OCI-LY1 (cell line): ENCODE results near the gene PRF1.
"Not testable (repeated sequence)": the region's sequence is repeated elsewhere in the genome, so short reads cannot be mapped to it uniquely, and the experiment has no call there.

Experiments used
- H2AFZ ChIP-seq: fragments of 200-600 bp; sonication (generic), shearing (Covaris generic); 2 replicates; pipeline ENCODE4 v1.6.0; 2014; ENCODE audit warnings: antibody characterized with exemption, mild to moderate bottlenecking, low read length
- H3F3A ChIP-seq: fragments of 200-600 bp; sonication (generic), shearing (Covaris generic); 2 replicates; pipeline ENCODE4 v1.6.0; 2014; ENCODE audit warnings: mild to moderate bottlenecking, antibody characterized with exemption, low read length, moderate library complexity; ENCODE audit not compliant: insufficient read depth
- H3K27ac ChIP-seq: fragments of 200-600 bp; sonication (generic); 2 replicates; pipeline ENCODE4 v1.5.1; 2014; ENCODE audit warnings: low read length, mixed run types, mild to moderate bottlenecking, low read depth; ENCODE audit not compliant: poor library complexity, severe bottlenecking
- H3K27me3 ChIP-seq: fragments of 200-600 bp; sonication (generic); 2 replicates; pipeline ENCODE4 v1.6.0; 2014; ENCODE audit warnings: antibody characterized with exemption, mild to moderate bottlenecking, low read length, moderate library complexity; ENCODE audit not compliant: insufficient read depth
- H3K36me3 ChIP-seq: fragments of 200-600 bp; sonication (generic); 2 replicates; pipeline ENCODE4 v1.6.1; 2014; ENCODE audit warnings: mild to moderate bottlenecking, antibody characterized with exemption, low read length, moderate library complexity, mixed read lengths; ENCODE audit not compliant: insufficient read depth
- H3K4me1 ChIP-seq: fragments of 200-600 bp; sonication (generic); 2 replicates; pipeline ENCODE4 v1.5.1; 2014; ENCODE audit warnings: mild to moderate bottlenecking, low read length, moderate library complexity; ENCODE audit not compliant: insufficient read depth, severe bottlenecking
- H3K4me2 ChIP-seq: fragments of 200-600 bp; sonication (generic), shearing (Covaris generic); 2 replicates; pipeline ENCODE4 v1.6.1; 2014; ENCODE audit warnings: low read length
- H3K4me3 ChIP-seq: fragments of 200-600 bp; sonication (generic); 2 replicates; pipeline ENCODE4 v1.5.1; 2014; ENCODE audit warnings: low read length, low read depth, mild to moderate bottlenecking, mixed read lengths; ENCODE audit not compliant: poor library complexity, severe bottlenecking
- H3K79me2 ChIP-seq: fragments of 200-600 bp; shearing (Covaris generic); 2 replicates; pipeline ENCODE4 v1.6.1; 2016; ENCODE audit warnings: mixed run types, low read length, mixed read lengths; ENCODE audit not compliant: insufficient read depth
- H3K9ac ChIP-seq: fragments of 200-600 bp; sonication (generic), shearing (Covaris generic); 2 replicates; pipeline ENCODE4 v1.6.1; 2014; ENCODE audit warnings: mild to moderate bottlenecking, low read length, mixed read lengths
- H3K9me2 ChIP-seq: fragments of 200-600 bp; sonication (generic), shearing (Covaris generic); 2 replicates; pipeline ENCODE4 v1.6.1; 2014; ENCODE audit warnings: low read depth, mild to moderate bottlenecking, low read length, mixed read lengths
- H3K9me3 ChIP-seq: fragments of 200-600 bp; shearing (Covaris generic); 2 replicates; pipeline ENCODE4 v1.6.1; 2014; ENCODE audit warnings: low read length, mixed read lengths
- H4K20me1 ChIP-seq: fragments of 200-600 bp; sonication (generic), shearing (Covaris generic); 2 replicates; pipeline ENCODE4 v1.6.0; 2016; ENCODE audit warnings: mild to moderate bottlenecking, low read length; ENCODE audit not compliant: insufficient read depth
- CTCF ChIP-seq: fragments of 200-600 bp; sonication (generic), shearing (Covaris generic); IDR thresholded peaks from 2 replicates; pipeline ENCODE4 v1.5.1; 2017; ENCODE audit warnings: mild to moderate bottlenecking, antibody characterized with exemption, low read length, moderate library complexity, mixed read lengths
- EZH2 ChIP-seq: fragments of 200-600 bp; sonication (generic), shearing (Covaris generic); IDR thresholded peaks from 2 replicates; pipeline ENCODE4 v1.8.0; 2017; ENCODE audit warnings: borderline replicate concordance, mixed run types, mild to moderate bottlenecking, antibody characterized with exemption, low read length, moderate library complexity, mixed read lengths

Gene PRF1

GRCh38 chr10:70584366-70584765, 18.2 kb downstream of the PRF1 start:
- Histone ChIP-seq H3K27me3 (no peaks in the 10 kb centered on the region), H3F3A (peaks cover 16% of the 10 kb centered on the region), H3K9me3 (no peaks in the 10 kb centered on the region), H3K4me1 (peaks cover 80% of the 10 kb centered on the region), H3K27ac (peak overlapping the region; percentile 98), H3K36me3 (peaks cover 7% of the 10 kb centered on the region; the same call in 1 of the 2 replicates), H4K20me1 (no peaks in the 10 kb centered on the region), H2AFZ (no peak overlapping the region), H3K4me2 (peak overlapping the region; percentile 66), H3K9ac (peak overlapping the region; percentile 72), H3K79me2 (no peaks in the 10 kb centered on the region), H3K4me3 (peak overlapping the region; percentile 41), H3K9me2 (no peaks in the 10 kb centered on the region)
- no peak for TF ChIP-seq EZH2
- no peak for TF ChIP-seq CTCF

GRCh38 chr10:70583669-70584037, 18.9 kb downstream of the PRF1 start:
- Histone ChIP-seq H2AFZ (no peak overlapping the region), H3K4me1 (peaks cover 80% of the 10 kb centered on the region)
- no peak for TF ChIP-seq EZH2
- TF ChIP-seq CTCF, result no peak

GRCh38 chr10:70582793-70583668, 19.5 kb downstream of the PRF1 start:
- Histone ChIP-seq H3K27me3 (no peaks in the 10 kb centered on the region), H3F3A (peaks cover 16% of the 10 kb centered on the region), H3K9ac (peak overlapping the region; percentile 72), H3K36me3 (peaks cover 8% of the 10 kb centered on the region; the same call in 1 of the 2 replicates), H3K4me2 (peak overlapping the region; percentile 66), H3K9me3 (no peaks in the 10 kb centered on the region), H3K79me2 (no peaks in the 10 kb centered on the region), H4K20me1 (no peaks in the 10 kb centered on the region), H3K9me2 (no peaks in the 10 kb centered on the region), H3K27ac (peak overlapping the region; percentile 98), H2AFZ (no peak overlapping the region), H3K4me1 (peaks cover 80% of the 10 kb centered on the region), H3K4me3 (peak overlapping the region; percentile 41)
- TF ChIP-seq EZH2, result no peak

More at GRCh38 chr10:70583669-70584037, 18.9 kb downstream of the PRF1 start:
- H3K36me3 ChIP-seq, result peaks cover 8% of the 10 kb centered on the region; the same call in 1 of the 2 replicates
- no peaks in the 10 kb centered on the region for H3K79me2 ChIP-seq
- no peaks in the 10 kb centered on the region for H3K9me2 ChIP-seq
- H4K20me1 ChIP-seq, result no peaks in the 10 kb centered on the region
- H3K4me2 ChIP-seq, result peak overlapping the region; percentile 66
- H3F3A ChIP-seq, result peaks cover 16% of the 10 kb centered on the region
- peak overlapping the region; percentile 98 for H3K27ac ChIP-seq
- H3K9me3 ChIP-seq, result no peaks in the 10 kb centered on the region
- peak overlapping the region; percentile 72 for H3K9ac ChIP-seq
- H3K27me3 ChIP-seq, result no peaks in the 10 kb centered on the region
- H3K4me3 ChIP-seq, result peak overlapping the region; percentile 41

- H3K27me3 ChIP-seq, H3K9ac ChIP-seq, H3K79me2 ChIP-seq, H4K20me1 ChIP-seq, H3K27ac ChIP-seq, H2AFZ ChIP-seq, H3K4me2 ChIP-seq, H3K9me2 ChIP-seq, H3K36me3 ChIP-seq, H3K9me3 ChIP-seq, H3K4me3 ChIP-seq: not testable (repeated sequence)
- Histone ChIP-seq H3F3A (peaks cover 24% of the 10 kb centered on the region), H3K4me1 (peaks cover 80% of the 10 kb centered on the region)
Observed at GRCh38 chr10:70581176-70581575, 21.4 kb downstream of the PRF1 start.
